Activated CD4-positive, alpha-beta T cell treated with anti-CD3 and anti-CD28 coated beads for 4 hours (primary cell): ENCODE data around the gene TRIM65.

Source experiments
- DNase-seq, 2 donors: peaks; one replicate each; pipeline ENCODE4 v3.0.0-alpha.2; 2020

Gene TRIM65

DNA sequence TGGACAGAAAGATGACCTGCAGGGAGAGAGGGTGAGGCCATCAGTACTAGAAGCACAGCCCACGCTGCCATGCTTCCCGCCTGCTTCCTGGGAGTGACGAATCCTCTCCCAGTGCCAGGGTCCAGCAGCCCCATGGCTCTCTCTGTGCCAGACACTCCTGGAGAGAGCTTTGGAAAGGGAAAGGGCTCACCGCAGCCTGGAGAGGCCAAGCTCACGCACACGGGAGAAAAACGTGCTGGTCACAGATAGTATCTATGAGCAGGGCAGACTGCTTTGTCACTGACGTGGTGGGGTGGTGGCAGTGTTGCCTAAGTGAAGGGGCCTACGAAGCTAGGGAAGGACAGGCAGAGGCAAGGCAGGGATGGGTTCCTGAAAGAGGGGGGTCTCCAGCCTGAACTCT, 47.0 kb downstream of the TRIM65 start:
- no peak for DNase-seq

DNA sequence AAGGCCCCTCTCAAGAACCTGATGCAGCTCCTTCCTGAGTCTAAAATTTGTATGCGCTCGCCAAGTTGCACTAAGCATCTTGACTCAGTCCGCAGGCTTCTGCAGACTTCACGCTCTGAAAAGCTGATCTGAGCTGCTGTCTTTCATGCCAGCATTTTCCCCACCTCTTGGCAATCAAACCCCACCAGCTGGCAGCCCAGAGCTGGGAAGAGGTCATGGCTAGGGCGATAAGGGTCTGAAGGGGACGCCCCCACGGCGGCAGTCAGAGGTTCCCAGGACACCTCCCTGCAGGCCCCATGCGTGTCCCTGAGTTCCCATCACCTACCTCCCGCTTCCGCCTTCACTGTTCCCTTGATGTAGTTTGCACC, 47.5 kb downstream of the TRIM65 start:
- no peak for DNase-seq

DNA sequence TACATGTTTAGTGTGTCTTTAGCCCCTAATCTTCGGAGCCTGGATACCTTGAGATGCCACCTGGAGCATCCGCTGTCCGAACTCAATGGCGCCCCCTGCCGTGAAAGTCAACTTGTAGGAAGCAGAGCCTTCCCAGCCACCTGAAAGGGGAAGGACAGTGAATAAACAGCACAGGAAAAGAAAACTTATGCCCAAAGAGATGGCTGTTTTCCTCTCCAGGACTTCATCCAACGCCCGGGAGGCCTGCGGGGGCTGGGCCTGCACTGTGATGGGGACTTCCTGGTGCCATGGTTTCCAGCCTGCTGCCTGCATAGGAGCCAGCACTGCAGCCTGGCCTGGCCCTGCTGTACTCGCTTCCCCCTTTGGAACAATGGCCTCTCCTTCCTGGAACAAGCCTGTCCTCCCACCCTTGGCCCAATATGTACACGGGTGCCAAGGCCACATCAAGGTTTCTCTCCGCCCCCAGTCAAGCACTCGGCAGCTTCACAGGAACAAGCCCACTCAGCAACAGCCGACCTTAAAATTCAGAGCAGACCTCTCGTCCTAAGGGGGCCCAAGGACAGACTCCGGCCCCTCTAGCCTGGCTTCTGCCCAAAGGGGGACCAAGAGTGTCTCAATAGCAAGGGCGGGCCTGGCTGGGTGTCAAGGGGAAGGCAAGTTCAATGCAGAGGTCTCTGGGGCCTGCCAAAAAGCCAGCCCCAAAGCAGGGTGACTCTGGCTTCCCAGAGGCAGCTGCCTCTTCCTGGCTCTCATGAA, 48.0 kb downstream of the TRIM65 start:
- peak; percentile 82 to 87 for DNase-seq

- no peak for DNase-seq
These were observed 48.9 kb downstream of the TRIM65 start for GRCh38 chr17:75847614-75848522.

GRCh38 chr17:75846692-75847613, 49.8 kb downstream of the TRIM65 start:
- DNase-seq: no peak

GRCh38 chr17:75845933-75846691, 50.6 kb downstream of the TRIM65 start:
- no peak for DNase-seq

GRCh38 chr17:75845058-75845711, 51.6 kb downstream of the TRIM65 start:
- peak; percentile 47 to 58 for DNase-seq

GRCh38 chr17:75844530-75845057, 52.2 kb downstream of the TRIM65 start:
- DNase-seq: no peak

DNA sequence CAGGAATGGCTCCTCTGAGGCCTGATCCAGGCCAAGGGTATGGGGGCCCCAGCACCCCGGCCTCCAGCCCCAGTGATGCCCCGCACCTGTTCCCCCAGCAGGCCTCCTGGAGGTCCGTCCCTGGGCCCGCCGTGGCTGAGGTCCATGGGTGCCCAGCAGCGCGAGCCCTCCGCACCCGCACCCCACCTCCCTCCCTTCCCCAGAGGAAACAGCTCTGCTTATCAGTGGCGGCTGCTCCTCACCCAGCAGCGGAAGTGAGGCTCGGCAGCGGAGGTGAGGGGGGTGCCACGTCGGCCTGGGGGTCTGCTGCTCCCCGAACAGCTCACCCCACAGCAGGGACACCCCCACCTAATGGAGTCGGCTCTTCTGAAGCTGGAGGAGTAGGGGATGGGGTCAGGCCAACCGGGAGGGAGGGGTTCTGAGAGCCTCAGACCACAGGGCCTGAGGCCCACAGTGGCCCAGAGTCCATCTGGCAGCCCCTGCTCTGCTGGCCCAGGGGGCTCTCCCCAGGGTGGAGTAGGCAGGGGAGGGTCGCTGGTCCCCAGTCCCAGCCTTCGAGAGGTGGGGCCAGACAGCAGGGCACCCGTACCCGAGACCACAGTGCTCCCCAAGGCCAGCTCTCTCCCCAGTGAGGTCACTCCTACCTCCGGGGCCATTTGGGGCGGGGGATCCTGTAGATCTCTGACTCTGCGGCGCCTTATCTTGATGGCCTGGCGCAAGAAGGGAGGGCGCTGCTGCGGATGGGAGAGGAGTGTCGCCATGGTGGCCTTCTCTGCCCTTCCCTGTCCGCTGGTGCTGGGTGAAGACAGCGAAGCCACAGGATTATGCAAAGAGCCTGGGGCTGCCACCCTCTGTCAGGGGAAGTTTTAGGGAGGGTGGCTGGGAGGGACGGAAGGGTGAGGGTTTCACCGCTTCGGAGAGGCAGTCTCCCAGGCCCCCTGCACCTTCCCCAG, 52.9 kb downstream of the TRIM65 start, which contains the start of gene UNC13D:
TSS of gene UNC13D (minus strand) at position 828 of the 953 bp plus-strand sequence. CDS start at position 761, 67 bp downstream.
- peak; percentile 47 to 49 for DNase-seq

GRCh38 chr17:75842963-75843576, 53.7 kb downstream of the TRIM65 start:
- DNase-seq: no peak

DNA sequence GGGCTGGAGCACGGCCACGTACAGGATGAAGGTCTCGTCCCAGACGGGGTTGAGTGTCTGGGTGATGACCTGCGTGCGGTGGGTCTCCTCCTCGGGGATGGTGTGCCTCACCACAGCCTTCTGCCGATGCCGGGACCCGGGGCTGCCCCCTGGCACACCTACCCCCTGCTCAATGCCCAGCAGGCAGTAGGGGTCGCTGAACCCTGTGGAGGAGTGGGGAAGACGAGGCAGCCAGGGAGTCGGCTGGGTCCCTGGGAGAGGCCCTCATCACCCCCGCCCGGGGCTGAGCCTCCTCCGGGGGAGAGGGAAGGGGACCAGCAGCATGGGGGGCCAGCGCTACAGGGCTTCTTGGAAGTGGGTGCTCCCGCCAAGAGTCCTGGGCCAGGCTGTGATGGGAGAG, 54.3 kb downstream of the TRIM65 start:
- no peak for DNase-seq

- DNase-seq: no peak
These were observed 56.0 kb downstream of the TRIM65 start for GRCh38 chr17:75840799-75841164.

- no peak for DNase-seq
These were observed 56.6 kb downstream of the TRIM65 start for GRCh38 chr17:75839942-75840798.
